ENCODE results near the gene TMEM88.

The TMEM88 gene

DNA sequence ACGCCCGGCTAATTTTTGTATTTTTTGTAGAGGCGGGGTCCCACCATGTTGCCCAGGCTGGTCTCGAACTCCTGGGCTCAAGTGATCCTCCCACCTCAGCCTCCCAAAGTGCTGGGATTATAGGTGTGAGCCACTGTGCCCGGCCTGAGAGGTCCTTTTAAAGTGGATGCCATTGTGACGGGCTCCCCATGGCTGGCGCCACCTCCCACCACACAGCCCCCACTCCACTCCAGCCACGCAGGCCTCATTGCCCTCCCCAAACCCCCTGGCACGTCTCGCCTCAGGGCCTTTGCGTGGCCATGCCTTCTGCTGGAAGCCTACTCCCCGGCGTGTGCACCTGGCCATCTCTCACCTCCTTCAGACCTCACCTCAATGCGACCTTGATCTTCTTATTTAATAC lies 32.7 kb upstream of the TMEM88 start:
- no peak for ATAC-seq
- TF ChIP-seq, protein P1, sequence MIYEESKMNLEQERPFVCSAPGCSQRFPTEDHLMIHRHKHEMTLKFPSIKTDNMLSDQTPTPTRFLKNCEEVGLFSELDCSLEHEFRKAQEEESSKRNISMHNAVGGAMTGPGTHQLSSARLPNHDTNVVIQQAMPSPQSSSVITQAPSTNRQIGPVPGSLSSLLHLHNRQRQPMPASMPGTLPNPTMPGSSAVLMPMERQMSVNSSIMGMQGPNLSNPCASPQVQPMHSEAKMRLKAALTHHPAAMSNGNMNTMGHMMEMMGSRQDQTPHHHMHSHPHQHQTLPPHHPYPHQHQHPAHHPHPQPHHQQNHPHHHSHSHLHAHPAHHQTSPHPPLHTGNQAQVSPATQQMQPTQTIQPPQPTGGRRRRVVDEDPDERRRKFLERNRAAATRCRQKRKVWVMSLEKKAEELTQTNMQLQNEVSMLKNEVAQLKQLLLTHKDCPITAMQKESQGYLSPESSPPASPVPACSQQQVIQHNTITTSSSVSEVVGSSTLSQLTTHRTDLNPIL (CRISPR knock-in tag; IDR thresholded peaks at IDR 0.05; ENCODE audit: low read depth): no peak
- TF ChIP-seq, protein P2, sequence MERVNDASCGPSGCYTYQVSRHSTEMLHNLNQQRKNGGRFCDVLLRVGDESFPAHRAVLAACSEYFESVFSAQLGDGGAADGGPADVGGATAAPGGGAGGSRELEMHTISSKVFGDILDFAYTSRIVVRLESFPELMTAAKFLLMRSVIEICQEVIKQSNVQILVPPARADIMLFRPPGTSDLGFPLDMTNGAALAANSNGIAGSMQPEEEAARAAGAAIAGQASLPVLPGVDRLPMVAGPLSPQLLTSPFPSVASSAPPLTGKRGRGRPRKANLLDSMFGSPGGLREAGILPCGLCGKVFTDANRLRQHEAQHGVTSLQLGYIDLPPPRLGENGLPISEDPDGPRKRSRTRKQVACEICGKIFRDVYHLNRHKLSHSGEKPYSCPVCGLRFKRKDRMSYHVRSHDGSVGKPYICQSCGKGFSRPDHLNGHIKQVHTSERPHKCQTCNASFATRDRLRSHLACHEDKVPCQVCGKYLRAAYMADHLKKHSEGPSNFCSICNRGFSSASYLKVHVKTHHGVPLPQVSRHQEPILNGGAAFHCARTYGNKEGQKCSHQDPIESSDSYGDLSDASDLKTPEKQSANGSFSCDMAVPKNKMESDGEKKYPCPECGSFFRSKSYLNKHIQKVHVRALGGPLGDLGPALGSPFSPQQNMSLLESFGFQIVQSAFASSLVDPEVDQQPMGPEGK (CRISPR knock-in tag; IDR thresholded peaks at IDR 0.05; ENCODE audit: borderline replicate concordance): no peak
- TF ChIP-seq, protein P3, sequence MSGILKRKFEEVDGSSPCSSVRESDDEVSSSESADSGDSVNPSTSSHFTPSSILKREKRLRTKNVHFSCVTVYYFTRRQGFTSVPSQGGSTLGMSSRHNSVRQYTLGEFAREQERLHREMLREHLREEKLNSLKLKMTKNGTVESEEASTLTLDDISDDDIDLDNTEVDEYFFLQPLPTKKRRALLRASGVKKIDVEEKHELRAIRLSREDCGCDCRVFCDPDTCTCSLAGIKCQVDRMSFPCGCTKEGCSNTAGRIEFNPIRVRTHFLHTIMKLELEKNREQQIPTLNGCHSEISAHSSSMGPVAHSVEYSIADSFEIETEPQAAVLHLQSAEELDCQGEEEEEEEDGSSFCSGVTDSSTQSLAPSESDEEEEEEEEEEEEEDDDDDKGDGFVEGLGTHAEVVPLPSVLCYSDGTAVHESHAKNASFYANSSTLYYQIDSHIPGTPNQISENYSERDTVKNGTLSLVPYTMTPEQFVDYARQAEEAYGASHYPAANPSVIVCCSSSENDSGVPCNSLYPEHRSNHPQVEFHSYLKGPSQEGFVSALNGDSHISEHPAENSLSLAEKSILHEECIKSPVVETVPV (CRISPR knock-in tag; IDR thresholded peaks at IDR 0.05): no peak
- no peak for TF ChIP-seq TOX (CRISPR knock-in tag; IDR thresholded peaks at IDR 0.05; ENCODE audit: borderline replicate concordance)
- no peak for TF ChIP-seq BACH2 (CRISPR knock-in tag; IDR thresholded peaks at IDR 0.05; ENCODE audit: borderline replicate concordance)
- TF ChIP-seq TCF4 (CRISPR knock-in tag; IDR thresholded peaks at IDR 0.05; ENCODE audit: borderline replicate concordance): no peak
- TF ChIP-seq ZC3H10 (CRISPR knock-in tag; IDR thresholded peaks at IDR 0.05): no peak
- TF ChIP-seq, protein P4, sequence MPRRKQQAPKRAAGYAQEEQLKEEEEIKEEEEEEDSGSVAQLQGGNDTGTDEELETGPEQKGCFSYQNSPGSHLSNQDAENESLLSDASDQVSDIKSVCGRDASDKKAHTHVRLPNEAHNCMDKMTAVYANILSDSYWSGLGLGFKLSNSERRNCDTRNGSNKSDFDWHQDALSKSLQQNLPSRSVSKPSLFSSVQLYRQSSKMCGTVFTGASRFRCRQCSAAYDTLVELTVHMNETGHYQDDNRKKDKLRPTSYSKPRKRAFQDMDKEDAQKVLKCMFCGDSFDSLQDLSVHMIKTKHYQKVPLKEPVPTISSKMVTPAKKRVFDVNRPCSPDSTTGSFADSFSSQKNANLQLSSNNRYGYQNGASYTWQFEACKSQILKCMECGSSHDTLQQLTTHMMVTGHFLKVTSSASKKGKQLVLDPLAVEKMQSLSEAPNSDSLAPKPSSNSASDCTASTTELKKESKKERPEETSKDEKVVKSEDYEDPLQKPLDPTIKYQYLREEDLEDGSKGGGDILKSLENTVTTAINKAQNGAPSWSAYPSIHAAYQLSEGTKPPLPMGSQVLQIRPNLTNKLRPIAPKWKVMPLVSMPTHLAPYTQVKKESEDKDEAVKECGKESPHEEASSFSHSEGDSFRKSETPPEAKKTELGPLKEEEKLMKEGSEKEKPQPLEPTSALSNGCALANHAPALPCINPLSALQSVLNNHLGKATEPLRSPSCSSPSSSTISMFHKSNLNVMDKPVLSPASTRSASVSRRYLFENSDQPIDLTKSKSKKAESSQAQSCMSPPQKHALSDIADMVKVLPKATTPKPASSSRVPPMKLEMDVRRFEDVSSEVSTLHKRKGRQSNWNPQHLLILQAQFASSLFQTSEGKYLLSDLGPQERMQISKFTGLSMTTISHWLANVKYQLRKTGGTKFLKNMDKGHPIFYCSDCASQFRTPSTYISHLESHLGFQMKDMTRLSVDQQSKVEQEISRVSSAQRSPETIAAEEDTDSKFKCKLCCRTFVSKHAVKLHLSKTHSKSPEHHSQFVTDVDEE (CRISPR knock-in tag; IDR thresholded peaks at IDR 0.05): no peak
- no peak for TF ChIP-seq ZFP3 (CRISPR knock-in tag; IDR thresholded peaks at IDR 0.05)
- TF ChIP-seq ZNF8 (CRISPR knock-in tag; IDR thresholded peaks at IDR 0.05): no peak
- TF ChIP-seq ISL1 (CRISPR knock-in tag; IDR thresholded peaks at IDR 0.05): no peak
- no peak for TF ChIP-seq RARB (CRISPR knock-in tag; IDR thresholded peaks at IDR 0.05)
- TF ChIP-seq ZNF565 (CRISPR knock-in tag; conservative IDR thresholded peaks at IDR 0.05; ENCODE audit: low read depth): no peak
- no peak for TF ChIP-seq ZNF70 (CRISPR knock-in tag; IDR thresholded peaks at IDR 0.05)
- no peak for TF ChIP-seq ESRRG (CRISPR knock-in tag; IDR thresholded peaks at IDR 0.05)
- TF ChIP-seq SNAI2 (CRISPR knock-in tag; IDR thresholded peaks at IDR 0.05): no peak

DNA sequence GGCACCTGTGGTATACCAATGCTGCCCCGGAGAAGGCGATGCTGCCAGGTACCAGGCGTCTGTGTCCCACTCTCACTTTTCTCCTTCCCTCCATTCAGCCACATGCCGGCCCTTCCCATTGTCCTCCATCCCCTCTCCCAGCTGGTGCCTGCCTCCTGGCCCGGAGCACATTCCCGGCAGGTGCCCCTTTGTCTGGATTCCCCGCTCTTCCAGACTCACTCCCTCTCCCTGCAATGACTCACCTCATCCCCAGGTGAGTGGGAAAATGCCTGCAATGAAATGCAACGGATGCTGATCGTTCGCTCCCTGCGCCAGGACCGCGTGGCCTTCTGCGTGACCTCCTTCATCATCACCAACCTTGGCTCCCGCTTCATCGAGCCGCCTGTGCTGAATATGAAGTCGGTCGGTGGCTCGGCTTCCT lies 31.3 kb upstream of the TMEM88 start:
- TF ChIP-seq ARNTL (CRISPR knock-in tag; IDR thresholded peaks at IDR 0.05; ENCODE audit: borderline replicate concordance, low read depth) (no peak), TOX (CRISPR knock-in tag; IDR thresholded peaks at IDR 0.05; ENCODE audit: borderline replicate concordance) (no peak), ESRRG (CRISPR knock-in tag; IDR thresholded peaks at IDR 0.05) (no peak), OSR1 (CRISPR knock-in tag; IDR thresholded peaks at IDR 0.05) (no peak), ISL1 (CRISPR knock-in tag; IDR thresholded peaks at IDR 0.05) (no peak), TCF4 (CRISPR knock-in tag; IDR thresholded peaks at IDR 0.05; ENCODE audit: borderline replicate concordance) (no peak), CSDC2 (CRISPR knock-in tag; IDR thresholded peaks at IDR 0.05) (no peak), ZFP3 (CRISPR knock-in tag; IDR thresholded peaks at IDR 0.05) (no peak), ZC3H10 (CRISPR knock-in tag; IDR thresholded peaks at IDR 0.05) (no peak), PPARA (CRISPR knock-in tag; IDR thresholded peaks at IDR 0.05; ENCODE audit: borderline replicate concordance) (no peak), GLIS3 (CRISPR knock-in tag; IDR thresholded peaks at IDR 0.05) (no peak), ZNF565 (CRISPR knock-in tag; conservative IDR thresholded peaks at IDR 0.05; ENCODE audit: low read depth) (no peak), RARB (CRISPR knock-in tag; IDR thresholded peaks at IDR 0.05) (no peak), ZNF70 (CRISPR knock-in tag; IDR thresholded peaks at IDR 0.05) (no peak), ZNF8 (CRISPR knock-in tag; IDR thresholded peaks at IDR 0.05) (no peak)
- TF ChIP-seq, protein P4 (CRISPR knock-in tag; IDR thresholded peaks at IDR 0.05): no peak
- TF ChIP-seq, protein P1 (CRISPR knock-in tag; IDR thresholded peaks at IDR 0.05; ENCODE audit: low read depth): no peak
- TF ChIP-seq, protein P5, sequence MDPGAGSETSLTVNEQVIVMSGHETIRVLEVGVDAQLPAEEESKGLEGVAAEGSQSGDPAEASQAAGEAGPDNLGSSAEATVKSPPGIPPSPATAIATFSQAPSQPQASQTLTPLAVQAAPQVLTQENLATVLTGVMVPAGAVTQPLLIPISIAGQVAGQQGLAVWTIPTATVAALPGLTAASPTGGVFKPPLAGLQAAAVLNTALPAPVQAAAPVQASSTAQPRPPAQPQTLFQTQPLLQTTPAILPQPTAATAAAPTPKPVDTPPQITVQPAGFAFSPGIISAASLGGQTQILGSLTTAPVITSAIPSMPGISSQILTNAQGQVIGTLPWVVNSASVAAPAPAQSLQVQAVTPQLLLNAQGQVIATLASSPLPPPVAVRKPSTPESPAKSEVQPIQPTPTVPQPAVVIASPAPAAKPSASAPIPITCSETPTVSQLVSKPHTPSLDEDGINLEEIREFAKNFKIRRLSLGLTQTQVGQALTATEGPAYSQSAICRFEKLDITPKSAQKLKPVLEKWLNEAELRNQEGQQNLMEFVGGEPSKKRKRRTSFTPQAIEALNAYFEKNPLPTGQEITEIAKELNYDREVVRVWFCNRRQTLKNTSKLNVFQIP (CRISPR knock-in tag; IDR thresholded peaks at IDR 0.05; ENCODE audit: borderline replicate concordance, low read depth): no peak
- TF ChIP-seq, protein P3 (CRISPR knock-in tag; IDR thresholded peaks at IDR 0.05): no peak
- ATAC-seq: no peak
